GM19468 (cell line): ENCODE measurements around the gene PLXNA4.

Experiments used
- ATAC-seq: cut with Tn5 transposase; IDR thresholded peaks from one replicate; pipeline ENCODE4 v1.9.1; 2021; ENCODE audit warnings: mild to moderate bottlenecking, moderate library complexity, moderate number of reproducible peaks; ENCODE audit not compliant: unreplicated experiment; ENCODE audit errors: extremely low read depth

PLXNA4 gene

GRCh38 chr7:132428247-132428919, 147.9 kb downstream of the PLXNA4 start:
- ATAC-seq: no peak

- ATAC-seq: no peak
Measured at GRCh38 chr7:132425942-132426341, 150.3 kb downstream of the PLXNA4 start.

GRCh38 chr7:132424821-132425724, 151.2 kb downstream of the PLXNA4 start:
- no peak for ATAC-seq

- no peak for ATAC-seq
Measured at GRCh38 chr7:132424277-132424676, 152.0 kb downstream of the PLXNA4 start.

- ATAC-seq: no peak
Measured at GRCh38 chr7:132423594-132424200, 152.6 kb downstream of the PLXNA4 start.

- ATAC-seq: no peak
Measured at GRCh38 chr7:132422502-132423111, 153.7 kb downstream of the PLXNA4 start.

- ATAC-seq: no peak
Measured at GRCh38 chr7:132420527-132420926, 155.7 kb downstream of the PLXNA4 start.

GRCh38 chr7:132419542-132419941, 156.7 kb downstream of the PLXNA4 start:
- ATAC-seq: no peak

GRCh38 chr7:132418840-132419239, 157.4 kb downstream of the PLXNA4 start:
- no peak for ATAC-seq

GRCh38 chr7:132417103-132417906, 159.0 kb downstream of the PLXNA4 start:
- no peak for ATAC-seq

GRCh38 chr7:132416395-132416794, 159.9 kb downstream of the PLXNA4 start:
- ATAC-seq: no peak

GRCh38 chr7:132415259-132415658, 161.0 kb downstream of the PLXNA4 start:
- no peak for ATAC-seq

- ATAC-seq: no peak
Measured at GRCh38 chr7:132414857-132415256, 161.4 kb downstream of the PLXNA4 start.

GRCh38 chr7:132412435-132412834, 163.8 kb downstream of the PLXNA4 start:
- no peak for ATAC-seq

GRCh38 chr7:132410861-132411541, 165.3 kb downstream of the PLXNA4 start:
- no peak for ATAC-seq

- ATAC-seq: no peak
Measured at GRCh38 chr7:132410385-132410784, 165.9 kb downstream of the PLXNA4 start.

- no peak for ATAC-seq
Measured at GRCh38 chr7:132407764-132408163, 168.5 kb downstream of the PLXNA4 start.

GRCh38 chr7:132406039-132406438, 170.2 kb downstream of the PLXNA4 start:
- ATAC-seq: no peak

- ATAC-seq: no peak
Measured at GRCh38 chr7:132404261-132404660, 172.0 kb downstream of the PLXNA4 start.
